Transverse colon (tissue), 3 donors: ENCODE data around the gene CLDN22.

ENCODE experiments used
- CTCF ChIP-seq, 5 experiments: fragments of 200-600 bp in 3 of 5; fragments of 450-650 bp in 2 of 5; sonication (generic) in 3 of 5; IDR thresholded peaks; 1 replicate in 2 of 5; 2 replicates in 3 of 5; pipeline ENCODE4 v1.5.1; 2016 to 2017; ENCODE audit warnings: antibody characterized with exemption in 5 of 5, inconsistent platforms in 3 of 5, mild to moderate bottlenecking in 2 of 5, moderate library complexity in 1 of 5
- EP300 ChIP-seq: sonication (generic); formaldehyde crosslinking; IDR thresholded peaks from one replicate; pipeline ENCODE4 v1.6.1; 2017; ENCODE audit warnings: antibody characterized with exemption, low read depth

- TF ChIP-seq CTCF (IDR thresholded peaks at IDR 0.05) (no peak), EP300 (no peak)
Measured at GRCh38 chr4:183268556-183268955, 51.5 kb downstream of the CLDN22 start.
